Neural cell (in vitro differentiated cells): ENCODE measurements around the gene DEF6.

Experiments
- CTCF ChIP-seq: fragments of 450-650 bp; IDR thresholded peaks from 2 replicates; pipeline ENCODE4 v1.5.1; 2014; ENCODE audit warnings: antibody characterized with exemption, mild to moderate bottlenecking, moderate library complexity; ENCODE audit not compliant: poor library complexity, severe bottlenecking
- EP300 ChIP-seq: fragments of 450-650 bp; conservative IDR thresholded peaks from 2 replicates; pipeline ENCODE4 v1.6.1; 2014; ENCODE audit warnings: antibody characterized with exemption, mild to moderate bottlenecking, moderate library complexity; ENCODE audit not compliant: poor library complexity, severe bottlenecking
- EZH2 ChIP-seq: fragments of 200-600, 300-800 bp; shearing (Covaris generic), sonication (generic); IDR thresholded peaks from 2 replicates; pipeline ENCODE4 v1.6.1; 2014; ENCODE audit warnings: antibody characterized with exemption, low read length, borderline replicate concordance, mild to moderate bottlenecking; ENCODE audit not compliant: insufficient read depth, poor library complexity, severe bottlenecking
- RAD21 ChIP-seq: fragments of 450-650 bp; conservative IDR thresholded peaks from 2 replicates; pipeline ENCODE4 v1.6.1; 2014; ENCODE audit warnings: antibody characterized with exemption, mild to moderate bottlenecking, moderate library complexity

GRCh38 chr6:35370124-35370741, 72.6 kb downstream of the DEF6 start:
- TF ChIP-seq RAD21 (no peak), EP300 (no peak), CTCF (no peak), EZH2 (no peak)
